HG03066 (cell line): ENCODE results near the gene TUBA1C.
A peak's percentile ranks its signal among the peaks of the same experiment; 100 is the strongest.
"Not testable (repeated sequence)": the region's sequence is repeated elsewhere in the genome, so short reads cannot be mapped to it uniquely, and the experiment has no call there.

Experiments
- ATAC-seq: cut with Tn5 transposase; IDR thresholded peaks from one replicate; pipeline ENCODE4 v1.9.1; 2021; ENCODE audit warnings: low read depth; ENCODE audit not compliant: unreplicated experiment

Gene TUBA1C

DNA sequence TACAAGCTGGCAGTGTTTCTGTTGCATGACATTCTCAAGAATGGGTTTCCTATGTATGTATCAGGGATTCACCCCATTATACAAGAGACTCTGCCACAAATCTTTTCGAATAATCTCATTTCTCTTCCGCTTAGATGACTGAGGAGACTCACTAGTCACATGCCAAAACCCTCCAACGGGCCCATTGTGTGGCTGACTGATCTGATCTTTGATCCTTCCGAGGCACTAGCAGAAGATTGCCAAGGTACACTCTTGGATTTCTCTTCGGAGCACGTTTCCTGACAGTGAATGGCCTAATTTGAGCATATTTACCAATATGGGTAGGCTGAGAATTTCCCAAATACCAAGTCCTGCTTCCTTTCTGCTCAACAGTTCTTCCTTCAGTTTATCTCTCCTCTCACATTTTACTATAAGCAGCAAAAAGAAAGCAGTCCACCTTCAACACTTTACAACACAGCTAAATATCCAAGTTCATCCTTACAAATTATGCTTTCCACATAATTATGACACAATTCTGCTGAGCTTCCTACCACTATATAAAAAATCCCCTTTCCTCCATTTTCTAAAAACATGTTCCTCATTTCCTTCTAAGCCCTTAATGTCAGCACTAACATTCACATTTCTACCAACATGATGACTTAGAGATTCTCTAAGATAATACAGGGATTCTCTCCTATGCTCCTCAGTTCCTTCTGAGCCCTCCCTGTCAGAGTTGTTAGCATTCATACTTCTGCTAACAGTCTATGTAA, 41.1 kb downstream of the TUBA1C start:
- ATAC-seq, result no peak

DNA sequence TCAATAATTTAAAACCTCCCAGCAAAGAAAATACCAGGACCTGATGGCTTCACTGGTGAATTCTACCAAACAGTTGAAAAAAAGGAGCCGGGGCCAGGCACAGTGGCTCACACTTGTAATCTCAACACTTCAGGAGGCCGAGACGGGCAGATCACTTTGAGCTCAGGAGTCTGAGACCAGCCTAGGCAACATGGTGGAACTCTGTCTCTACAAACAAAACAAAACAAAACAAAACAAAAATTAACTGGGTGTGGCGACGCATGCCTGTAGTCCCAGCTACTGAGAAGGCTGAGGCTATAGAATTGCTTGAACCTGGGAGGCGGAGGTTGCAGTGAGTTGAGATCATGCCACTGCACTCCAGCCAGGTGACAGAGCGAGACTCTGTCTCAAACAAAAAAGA, 44.5 kb downstream of the TUBA1C start:
- ATAC-seq, result no peak

DNA sequence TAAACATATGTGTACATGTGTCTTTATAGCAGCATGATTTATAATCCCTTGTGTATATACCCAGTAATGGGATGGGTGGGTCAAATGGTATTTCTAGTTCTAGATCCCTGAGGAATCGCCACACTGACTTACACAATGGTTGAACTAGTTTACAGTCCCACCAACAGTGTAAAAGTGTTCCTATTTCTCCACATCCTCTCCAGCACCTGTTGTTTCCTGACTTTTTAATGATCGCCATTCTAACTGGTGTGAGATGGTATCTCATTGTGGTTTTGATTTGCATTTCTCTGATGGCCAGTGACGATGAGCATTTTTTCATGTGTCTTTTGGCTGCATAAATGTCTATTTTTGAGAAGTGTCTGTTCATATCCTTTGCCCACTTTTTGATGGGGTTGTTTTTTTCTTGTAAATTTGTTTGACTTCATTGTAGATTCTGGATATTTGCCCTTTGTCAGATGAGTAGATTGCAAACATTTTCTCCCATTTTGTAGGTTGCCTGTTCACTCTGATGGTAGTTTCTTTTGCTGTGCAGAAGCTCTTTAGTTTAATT, 45.6 kb downstream of the TUBA1C start:
- not testable (repeated sequence) for ATAC-seq

DNA sequence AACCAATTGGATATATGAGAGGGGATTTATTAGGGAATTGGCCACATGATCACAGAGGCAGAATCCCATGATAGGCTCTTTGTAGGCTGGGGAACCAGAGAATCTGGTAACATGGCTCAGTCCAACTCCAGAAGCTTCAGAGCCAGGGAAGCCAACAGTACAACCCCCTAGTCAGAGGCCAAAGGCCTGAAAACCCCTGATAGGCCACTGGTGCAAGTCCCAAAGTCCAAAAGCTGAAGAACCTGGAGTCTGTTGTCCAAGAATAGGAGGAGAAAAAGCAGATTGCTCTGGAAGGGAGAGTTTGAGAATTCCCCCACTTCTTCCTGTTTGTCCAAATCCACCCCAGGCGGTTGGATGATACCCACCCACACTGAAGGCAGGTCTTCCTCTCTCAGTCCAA, 49.9 kb downstream of the TUBA1C start:
- ATAC-seq, result no peak

DNA sequence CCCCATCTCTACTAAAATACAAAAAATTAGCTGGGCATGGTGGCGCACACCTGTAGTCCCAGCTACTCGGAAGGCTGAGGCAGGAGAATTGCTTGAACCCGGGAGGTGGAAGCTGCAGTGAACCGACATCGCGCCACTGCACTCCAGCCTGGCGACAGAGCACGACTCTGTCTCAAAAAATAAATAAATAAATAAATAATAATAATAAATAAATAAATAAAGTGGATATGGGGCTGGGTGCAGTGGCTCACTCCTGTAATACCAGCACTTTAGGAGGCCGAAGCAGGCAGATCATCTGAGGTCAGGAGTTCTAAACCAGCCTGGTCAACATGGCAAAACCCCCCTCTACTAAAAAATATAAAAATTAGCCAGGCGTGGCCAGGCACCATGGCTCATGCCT, 52.2 kb downstream of the TUBA1C start:
- not testable (repeated sequence) for ATAC-seq

DNA sequence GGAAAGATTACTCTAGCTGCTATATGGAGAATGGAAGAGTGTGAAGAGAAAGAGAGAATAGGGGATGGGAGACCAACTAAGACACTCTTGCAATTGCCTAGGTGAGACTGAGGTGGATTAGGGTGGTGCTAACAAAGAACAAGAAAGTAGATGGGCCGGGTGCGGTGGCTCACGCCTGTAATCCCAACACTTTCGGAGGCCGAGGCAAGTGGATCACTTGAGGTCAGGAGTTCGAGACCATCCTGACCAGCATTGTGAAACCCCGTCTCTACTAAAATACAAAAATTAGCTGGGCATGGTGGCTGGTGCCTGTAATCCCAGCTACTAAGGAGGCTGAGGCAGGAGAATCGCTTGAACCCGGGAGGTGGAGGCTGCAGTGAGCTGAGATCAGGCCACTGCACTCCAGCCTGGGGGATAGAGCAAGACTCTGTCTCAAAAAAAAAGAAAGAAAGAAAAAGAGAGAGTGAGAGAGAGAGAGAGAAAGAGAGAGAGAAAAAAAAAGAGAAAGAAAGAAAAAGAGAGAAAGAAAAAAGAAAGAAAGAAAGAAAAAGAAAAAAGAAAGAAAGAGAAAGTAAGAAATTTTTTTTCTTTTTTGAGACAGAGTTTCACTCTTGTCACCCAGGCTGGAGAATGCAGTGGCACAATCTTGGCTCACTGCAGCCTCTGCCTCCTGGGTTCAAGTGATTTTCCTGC, 55.7 kb downstream of the TUBA1C start:
- not testable (repeated sequence) for ATAC-seq

DNA sequence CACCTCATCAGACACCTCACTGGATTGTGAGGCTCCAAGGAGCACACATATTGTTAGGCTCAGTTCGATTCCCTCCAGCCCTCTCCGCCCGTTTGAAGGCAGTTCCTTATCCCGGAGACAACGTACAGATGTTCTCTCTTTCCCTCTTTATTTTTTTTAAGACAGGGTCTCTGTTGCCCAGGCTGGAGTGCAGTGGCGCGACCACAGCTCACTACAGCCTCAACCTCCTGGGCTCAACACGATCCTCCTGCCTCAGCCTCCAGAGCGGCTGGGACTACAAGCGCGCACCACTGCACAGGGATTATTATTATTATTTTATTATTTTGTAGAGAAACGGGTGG, 57.5 kb downstream of the TUBA1C start:
- no peak for ATAC-seq

DNA sequence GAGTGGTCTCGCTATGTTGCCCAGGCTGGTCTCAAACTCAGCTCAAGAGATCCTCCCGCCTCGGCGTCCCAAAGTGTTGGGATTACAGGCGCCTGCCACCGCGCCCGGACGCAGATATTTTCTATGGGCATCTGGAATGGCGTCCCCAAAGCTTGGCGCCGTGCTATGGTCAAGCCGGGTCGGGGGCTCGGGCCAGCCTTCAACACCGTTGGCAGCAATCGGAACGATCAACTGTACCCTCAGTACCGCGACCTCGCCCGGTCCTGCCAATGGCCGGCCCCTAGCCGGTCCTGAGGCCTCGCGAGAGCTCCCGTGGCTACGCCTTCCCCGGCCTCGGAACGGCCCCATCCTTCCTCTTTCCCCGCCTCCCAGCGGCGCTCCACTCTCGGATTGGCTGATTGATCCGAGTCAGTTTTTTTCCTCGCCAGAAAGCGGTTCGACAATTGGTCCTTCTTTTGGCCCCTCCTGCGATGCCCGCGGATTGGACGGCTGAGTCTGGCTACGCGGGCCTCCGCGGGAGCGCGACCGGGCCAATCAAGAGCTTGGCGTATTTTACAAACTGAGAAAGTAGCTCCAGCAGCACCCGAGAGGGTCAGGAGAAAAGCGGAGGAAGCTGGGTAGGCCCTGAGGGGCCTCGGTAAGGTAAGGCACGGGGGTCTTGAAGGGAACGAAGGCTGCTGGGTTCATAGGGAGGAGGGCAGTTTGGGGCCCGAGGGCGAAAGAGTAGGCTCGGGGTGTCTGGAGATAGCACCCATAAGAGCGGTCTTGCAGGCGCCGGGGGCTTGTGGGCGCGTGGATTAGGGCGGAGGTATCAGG, 58.0 kb downstream of the TUBA1C start, which contains the start of gene TROAP:
Gene TROAP (plus strand): TSS at position 548 of the 816 bp plus-strand sequence. CDS start 354 bp downstream, outside the sequence.
- peak; percentile 98 for ATAC-seq

DNA sequence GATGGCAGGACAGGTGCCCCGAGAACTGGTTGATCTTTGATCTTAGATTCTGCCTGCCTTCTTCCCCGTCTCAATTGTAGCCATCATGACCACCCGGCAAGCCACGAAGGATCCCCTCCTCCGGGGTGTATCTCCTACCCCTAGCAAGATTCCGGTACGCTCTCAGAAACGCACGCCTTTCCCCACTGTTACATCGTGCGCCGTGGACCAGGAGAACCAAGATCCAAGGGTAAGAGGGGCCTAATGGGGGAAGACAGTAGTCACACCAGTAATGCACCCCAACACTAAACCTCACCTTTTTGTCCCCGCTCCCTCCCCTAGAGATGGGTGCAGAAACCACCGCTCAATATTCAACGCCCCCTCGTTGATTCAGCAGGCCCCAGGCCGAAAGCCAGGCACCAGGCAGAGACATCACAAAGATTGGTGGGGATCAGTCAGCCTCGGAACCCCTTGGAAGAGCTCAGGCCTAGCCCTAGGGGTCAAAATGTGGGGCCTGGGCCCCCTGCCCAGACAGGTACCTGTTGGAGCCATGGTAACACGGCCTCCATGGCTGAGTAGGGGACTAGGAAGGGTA, 58.7 kb downstream of the TUBA1C start:
- no peak for ATAC-seq
